G401 (cell line): ENCODE measurements around the gene XXYLT1. TPM values are rescaled to one million over a fixed set of nuclear protein-coding genes. Genes with fewer than 3 reads are reported as not detected.
"Not testable (repeated sequence)": the region's sequence is repeated elsewhere in the genome, so short reads cannot be mapped to it uniquely, and the experiment has no call there.

Source experiments
- DNase-seq: peaks from one replicate; pipeline ENCODE4 v3.0.0-alpha.2; 2015; ENCODE audit warnings: low spot score
- in situ Hi-C: cut with HindIII; loops from 2 replicates; pipeline ENCODE4 v1.10.0; 2016; ENCODE audit warnings: low sequenced_read_pairs, mixed read lengths
- total RNA-seq: library from RNA; depleted of rRNA; stranded (reverse); fragments of >200 nt; shearing (Covaris generic); gene quantifications from 2 replicates; pipeline ENCODE4 v1.2.3, GENCODE V29; 2014

The XXYLT1 gene
- total RNA-seq, 1 experiment from 2014 or later = 80.3 TPM

DNA sequence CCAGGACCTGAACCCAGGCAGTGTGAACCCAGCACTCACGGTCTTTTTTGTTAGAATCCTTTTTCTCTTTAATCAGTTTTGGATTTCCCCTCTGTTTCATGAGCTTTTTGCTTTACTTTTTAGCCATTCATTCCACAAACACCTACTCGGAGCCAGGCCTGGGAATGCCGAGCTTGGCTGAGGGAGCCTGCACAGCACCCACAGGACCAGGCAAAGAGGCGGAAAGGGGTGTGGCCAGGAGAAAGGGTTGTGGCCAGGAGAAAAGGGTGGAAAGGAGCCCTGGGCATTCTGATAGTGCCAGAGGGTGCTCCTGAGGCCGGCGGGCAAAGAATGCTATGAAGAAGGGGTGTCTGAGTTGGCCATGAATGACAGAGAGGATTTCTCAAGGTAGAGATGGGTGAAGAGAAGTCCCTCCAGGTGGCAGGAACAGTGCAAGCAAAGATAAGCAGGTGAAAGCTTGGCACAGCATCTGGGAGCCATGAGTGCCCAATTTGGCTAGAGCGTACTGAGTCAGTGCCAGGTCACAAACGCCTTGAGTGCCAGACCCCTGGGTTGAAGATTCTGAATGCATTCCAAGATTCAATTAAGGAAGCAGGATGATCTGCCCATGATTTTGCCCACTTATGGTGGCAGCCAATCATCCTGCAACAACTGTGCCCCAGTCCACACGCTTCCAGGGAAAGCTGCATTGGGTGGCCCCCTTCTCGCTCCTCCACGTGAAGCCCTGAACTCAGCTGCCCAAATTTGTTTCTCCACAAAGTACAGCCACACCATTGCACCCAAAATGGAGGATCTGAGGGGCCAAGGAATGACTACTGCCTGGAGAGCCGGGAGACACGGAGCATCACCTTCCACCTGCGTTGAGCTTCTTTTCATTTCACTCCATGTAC lies 157.2 kb downstream of the XXYLT1 start:
- in situ Hi-C loops = no loop called here
- peak; percentile 50 for DNase-seq

GRCh38 chr3:195113048-195113447 lies 157.9 kb downstream of the XXYLT1 start:
- DNase-seq = no peak
- in situ Hi-C loops = no loop called here

GRCh38 chr3:195112361-195112791 lies 158.6 kb downstream of the XXYLT1 start:
- in situ Hi-C loops = no loop called here
- DNase-seq = no peak

GRCh38 chr3:195111766-195112165 lies 159.2 kb downstream of the XXYLT1 start:
- no peak for DNase-seq

DNA sequence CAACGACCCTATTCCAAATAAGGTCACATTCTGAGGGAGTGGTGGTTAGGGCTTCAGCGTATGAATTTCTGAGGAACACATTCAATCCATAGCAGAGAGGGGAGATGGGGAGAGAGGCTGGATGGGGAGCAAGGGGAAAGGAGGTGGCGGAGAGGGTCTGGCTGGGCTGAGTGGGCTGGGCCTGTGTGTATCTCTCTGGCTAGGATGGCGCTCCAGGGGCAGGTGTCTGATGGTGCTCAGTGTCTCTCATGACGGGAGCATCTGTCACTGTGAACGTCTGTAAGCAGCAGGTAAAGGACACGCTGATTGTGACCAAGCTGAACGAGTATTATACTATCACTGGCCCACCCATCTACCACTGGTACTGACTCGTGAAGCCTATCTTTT lies 159.6 kb downstream of the XXYLT1 start:
- in situ Hi-C loops = no loop called here
- DNase-seq = no peak

More at GRCh38 chr3:195111766-195112165, 159.2 kb downstream of the XXYLT1 start:
- in situ Hi-C loops = no loop called here

GRCh38 chr3:195110647-195111318 lies 160.2 kb downstream of the XXYLT1 start:
- in situ Hi-C loops = no loop called here
- DNase-seq = no peak

GRCh38 chr3:195109098-195109657 lies 161.8 kb downstream of the XXYLT1 start:
- DNase-seq = no peak
- in situ Hi-C loops = no loop called here

DNA sequence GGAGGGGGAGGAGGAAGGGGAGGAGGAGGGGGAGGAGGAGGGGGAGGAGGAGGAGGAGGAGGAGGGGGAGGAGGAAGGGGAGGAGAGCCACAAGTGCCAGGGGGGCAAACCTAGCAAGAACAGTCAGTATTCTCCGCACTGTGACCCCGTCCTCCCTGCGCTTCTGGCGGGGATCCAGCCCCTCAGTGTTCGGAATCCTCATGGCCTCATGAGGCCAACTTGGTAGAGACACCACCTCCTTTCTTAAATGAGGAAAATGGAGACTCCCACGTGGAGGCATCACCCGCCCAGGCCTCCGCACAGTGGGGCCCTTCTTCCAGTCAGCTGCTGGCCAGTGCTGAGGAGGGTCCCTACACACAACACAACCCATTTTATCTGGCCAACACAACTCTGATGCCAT lies 163.4 kb downstream of the XXYLT1 start:
- no peak for DNase-seq
- in situ Hi-C loops = no loop called here

GRCh38 chr3:195107031-195107430 lies 163.9 kb downstream of the XXYLT1 start:
- in situ Hi-C loops, DNase-seq: not testable (repeated sequence)

- peak; percentile 54 for DNase-seq
- in situ Hi-C loops = no loop called here
Measured at GRCh38 chr3:195106418-195106906, 164.5 kb downstream of the XXYLT1 start.

DNA sequence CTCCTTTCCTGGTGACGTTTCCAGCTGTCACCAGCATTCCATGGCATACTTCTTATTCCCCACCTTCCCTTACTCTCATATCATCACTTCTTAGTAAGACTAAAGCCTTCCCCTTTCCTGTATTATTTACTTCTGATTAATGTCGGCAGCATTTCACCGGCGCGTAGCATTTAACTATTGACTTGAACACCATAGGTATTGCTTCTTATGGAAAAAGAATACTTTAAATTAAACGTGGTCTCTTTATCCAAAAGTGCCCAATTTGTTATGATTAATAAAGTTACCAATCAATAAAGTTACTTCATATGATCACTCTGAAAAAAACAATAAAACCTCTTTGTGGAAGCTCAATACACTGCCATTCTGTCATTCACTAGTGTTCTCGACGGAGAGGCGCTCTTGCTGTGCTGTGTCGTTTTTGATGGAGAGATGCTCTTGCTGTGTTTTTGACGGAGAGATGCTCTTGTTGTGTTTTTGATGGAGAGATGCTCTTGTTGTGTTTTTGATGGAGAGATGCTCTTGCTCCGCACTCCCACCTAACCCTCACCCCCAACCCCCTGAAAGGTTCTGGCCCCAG lies 165.0 kb downstream of the XXYLT1 start:
- in situ Hi-C loops = no loop called here
- no peak for DNase-seq

GRCh38 chr3:195105389-195105788 lies 165.6 kb downstream of the XXYLT1 start:
- no peak for DNase-seq
- in situ Hi-C loops = no loop called here

- no peak for DNase-seq
- in situ Hi-C loops = no loop called here
Measured at GRCh38 chr3:195104340-195104739, 166.6 kb downstream of the XXYLT1 start.

DNA sequence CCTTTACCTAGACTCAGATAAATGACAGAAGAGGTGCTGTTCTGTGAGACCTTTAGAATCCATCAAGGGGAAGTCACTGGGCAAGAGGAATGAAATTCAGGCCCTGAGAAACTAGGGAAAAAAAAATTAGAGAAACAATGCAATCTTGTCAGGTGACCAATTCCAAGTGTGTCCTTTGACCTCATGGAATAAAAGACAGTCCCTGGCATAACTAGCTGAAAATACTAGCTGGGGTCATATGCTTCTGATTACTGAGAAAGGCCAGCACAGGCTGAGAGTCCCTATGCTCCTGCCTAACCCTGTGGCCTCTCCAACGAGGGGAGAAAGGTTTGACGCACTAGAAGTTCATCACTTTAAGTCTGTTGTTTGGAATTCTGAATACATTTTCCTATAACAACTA lies 167.3 kb downstream of the XXYLT1 start:
- DNase-seq = no peak
- in situ Hi-C loops = no loop called here

- in situ Hi-C loops = no loop called here
- DNase-seq = no peak
Measured at GRCh38 chr3:195102609-195103467, 168.1 kb downstream of the XXYLT1 start.

- in situ Hi-C loops = no loop called here
- no peak for DNase-seq
Measured at GRCh38 chr3:195101927-195102608, 168.9 kb downstream of the XXYLT1 start.

DNA sequence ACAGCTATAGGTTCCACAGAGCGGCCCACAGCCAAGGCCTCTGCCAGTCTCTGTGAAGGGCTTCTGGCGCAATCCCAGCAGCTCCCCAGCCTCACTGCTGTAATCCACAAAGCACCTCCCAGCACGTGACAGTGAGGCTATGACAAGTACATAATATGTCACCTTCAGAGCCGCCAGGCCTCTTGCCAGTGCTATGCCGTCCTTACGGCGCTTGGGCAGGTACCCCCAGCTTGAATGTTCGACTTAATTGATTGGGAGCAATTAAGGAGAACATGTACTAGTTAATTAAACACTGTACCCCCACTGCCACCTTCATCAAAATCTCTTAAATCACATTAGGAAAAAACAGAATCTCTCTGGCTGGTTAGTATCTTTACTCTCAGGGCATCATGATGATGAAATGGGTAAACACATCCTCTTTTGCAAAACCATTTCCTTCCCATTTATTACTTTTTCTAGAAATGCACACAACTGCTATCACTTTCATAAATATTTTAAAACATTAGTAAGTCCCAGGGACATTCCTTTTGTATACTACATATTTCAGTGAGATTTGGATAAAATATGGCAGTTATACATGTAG lies 169.9 kb downstream of the XXYLT1 start:
- in situ Hi-C loops = no loop called here
- no peak for DNase-seq
